Endothelial cell of umbilical vein (primary cell): ENCODE results near the gene DEFB131B.

Experiments used
- CTCF ChIP-seq, 2 donors: IDR thresholded peaks; 1 replicate in 1 of 2; 2 replicates in 1 of 2; pipeline ENCODE4 v1.5.1; 2011; ENCODE audit warnings: low read length in 2 of 2, mild to moderate bottlenecking in 2 of 2, moderate library complexity in 2 of 2, control low read depth in 1 of 2, inconsistent platforms in 1 of 2, low read depth in 1 of 2; ENCODE audit not compliant: insufficient read depth in 1 of 2; ENCODE audit errors: extremely low read depth in 1 of 2
- EZH2 ChIP-seq: IDR thresholded peaks from 2 replicates; pipeline ENCODE4 v1.6.1; 2012; ENCODE audit warnings: borderline replicate concordance, low read depth, mild to moderate bottlenecking, moderate library complexity, low read length, inconsistent platforms; ENCODE audit not compliant: severe bottlenecking
- MAX ChIP-seq: IDR thresholded peaks from 2 replicates; pipeline ENCODE4 v1.6.1; 2011; ENCODE audit not compliant: insufficient read depth, insufficient read length
- MYC ChIP-seq: IDR thresholded peaks from one replicate; pipeline ENCODE4 v1.6.1; 2011; ENCODE audit warnings: mild to moderate bottlenecking, low read depth, low read length
- POLR2A ChIP-seq: IDR thresholded peaks from 2 replicates; pipeline ENCODE4 v1.6.1; 2012; ENCODE audit warnings: low read depth, mild to moderate bottlenecking, control low read depth, low read length
- POLR2AphosphoS5 ChIP-seq: IDR thresholded peaks from 2 replicates; pipeline ENCODE4 v1.6.1; 2012; ENCODE audit warnings: low read depth, mild to moderate bottlenecking, control low read depth, low read length, moderate library complexity; ENCODE audit not compliant: insufficient read depth

- TF ChIP-seq POLR2A (no peak), CTCF (IDR thresholded peaks at IDR 0.05; ENCODE audit: extremely low read depth in 1 of 2, insufficient read depth in 1 of 2, low read depth in 1 of 2, low read length in 2 of 2) (no peak), MAX (no peak), POLR2AphosphoS5 (no peak), MYC (no peak), EZH2 (no peak)
Measured at GRCh38 chr11:71895961-71896360, 17.7 kb downstream of the DEFB131B start.
